Measurements from ENCODE around the gene CTNNBIP1.

The CTNNBIP1 gene, protein sequence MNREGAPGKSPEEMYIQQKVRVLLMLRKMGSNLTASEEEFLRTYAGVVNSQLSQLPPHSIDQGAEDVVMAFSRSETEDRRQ

GRCh38 chr1:9910076-9910422, at the start of gene CTNNBIP1:
Gene CTNNBIP1 (minus strand): TSS chr1:9910269. CDS start chr1:9872064, 38,205 bp downstream.
- DNase-seq (ENCODE audit: low read depth), result no peak
- peak within 1 kb of the TSS; percentile 90 for H3K4me3 ChIP-seq (ENCODE audit: control insufficient read depth, low read depth, low read length)
- TF ChIP-seq CTCF (IDR thresholded peaks at IDR 0.05; ENCODE audit: control insufficient read depth, insufficient read depth, low read depth, low read length, missing control alignments), result no peak

DNA sequence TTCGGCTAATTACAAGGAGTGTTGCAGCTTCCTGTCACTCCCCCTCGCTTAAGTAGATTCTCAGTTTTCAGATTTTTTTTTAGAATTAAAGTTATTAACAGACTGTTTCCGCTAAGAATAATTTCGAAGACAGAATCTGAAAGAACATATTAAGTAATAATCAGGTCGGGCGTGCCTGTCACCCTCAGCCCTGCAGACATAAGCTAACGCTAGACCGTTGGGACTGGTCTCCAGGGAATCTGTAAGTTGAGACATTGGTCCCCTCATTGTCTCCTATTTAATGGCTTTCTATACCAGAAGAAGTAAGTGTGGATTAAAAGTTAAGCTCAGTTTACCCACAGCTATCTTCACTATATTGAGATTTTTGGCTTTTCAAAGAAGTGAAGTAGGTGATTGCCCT, 47.7 kb upstream of the CTNNBIP1 start:
- TF ChIP-seq CTCF (IDR thresholded peaks at IDR 0.05; ENCODE audit: control insufficient read depth, insufficient read depth, low read depth, low read length, missing control alignments), result no peak
- no peak for DNase-seq (ENCODE audit: low read depth)
- H3K4me3 ChIP-seq (ENCODE audit: control insufficient read depth, low read depth, low read length), result no peak overlapping the region

DNA sequence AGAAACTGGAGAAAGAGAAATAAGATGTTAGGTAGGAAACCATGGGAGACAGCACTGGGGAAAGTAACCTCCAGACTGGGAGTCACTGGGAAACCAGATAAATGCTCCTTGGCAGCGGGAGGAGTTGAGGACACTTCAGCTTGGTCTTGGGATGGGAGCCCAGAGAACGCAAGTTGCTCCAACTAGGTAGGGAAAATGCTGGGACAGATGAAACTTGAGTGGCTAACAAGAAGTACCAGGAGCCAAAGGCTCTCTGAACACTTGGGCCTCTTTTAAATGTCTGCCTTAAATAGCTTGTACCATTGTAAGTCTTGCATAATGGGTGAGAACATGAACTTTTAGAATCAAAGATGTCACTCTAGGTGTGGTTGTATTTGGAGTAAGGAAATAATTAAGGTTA, 36.2 kb upstream of the CTNNBIP1 start:
- no peak for DNase-seq (ENCODE audit: low read depth)
- H3K4me3 ChIP-seq (ENCODE audit: control insufficient read depth, low read depth, low read length), result no peak overlapping the region
- no peak for TF ChIP-seq CTCF (IDR thresholded peaks at IDR 0.05; ENCODE audit: control insufficient read depth, insufficient read depth, low read depth, low read length, missing control alignments)

DNA sequence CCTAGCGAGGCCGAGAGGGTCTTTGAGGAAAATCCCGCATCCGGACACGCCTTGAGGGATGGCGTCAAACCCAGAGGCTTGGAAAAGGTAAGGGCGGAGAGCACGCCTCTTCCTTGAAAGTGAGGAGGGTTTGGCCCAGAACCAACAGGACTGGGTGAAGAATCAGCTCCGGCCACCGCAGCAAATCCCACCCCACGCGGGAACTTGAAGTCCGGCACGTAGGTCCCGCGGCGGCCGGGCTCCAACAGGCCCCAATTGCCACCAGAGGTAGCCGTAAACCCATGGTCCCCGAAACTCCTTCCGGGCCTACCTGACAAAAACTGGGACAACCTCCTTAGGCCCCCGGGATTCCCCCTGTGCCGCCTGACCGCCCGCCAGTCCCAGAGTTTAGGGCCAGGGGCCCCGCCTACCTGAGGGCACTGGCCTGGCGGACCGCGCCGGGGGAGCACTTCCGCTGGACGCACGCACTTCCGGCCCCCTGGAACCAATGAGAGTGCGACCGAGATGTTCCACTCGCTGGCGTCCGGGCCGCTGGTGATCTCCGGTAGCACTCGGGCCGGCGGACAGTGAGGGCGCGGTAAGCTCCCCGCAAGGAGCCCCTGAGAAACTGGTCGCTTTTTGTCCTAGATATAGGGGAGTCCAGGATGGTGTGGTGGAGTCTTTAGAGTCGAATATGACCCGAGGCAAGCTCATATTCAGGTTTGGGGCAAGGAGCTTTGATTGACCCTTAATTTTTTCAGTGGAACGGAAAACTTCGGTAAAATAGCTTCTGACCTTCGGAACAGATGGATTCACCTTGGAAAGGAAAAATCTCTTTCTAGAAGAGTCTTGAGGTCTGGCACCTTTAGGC, 33.1 kb upstream of the CTNNBIP1 start, which contains the start of the genes LZIC and NMNAT1:
Gene LZIC, minus strand, starts transcription at position 453 of the 850 bp plus-strand sequence. CDS start 6,772 bp downstream, outside the sequence.
Gene NMNAT1, plus strand, starts transcription at position 537 of the 850 bp plus-strand sequence. CDS start 28,599 bp downstream, outside the sequence.
- peak; percentile 68 for DNase-seq (ENCODE audit: low read depth)
- H3K4me3 ChIP-seq (ENCODE audit: control insufficient read depth, low read depth, low read length), result peak within 1 kb of the TSS; percentile 80
- TF ChIP-seq CTCF (IDR thresholded peaks at IDR 0.05; ENCODE audit: control insufficient read depth, insufficient read depth, low read depth, low read length, missing control alignments), result no peak

GRCh38 chr1:9942399-9942938, 32.4 kb upstream of the CTNNBIP1 start:
- DNase-seq (ENCODE audit: low read depth), result peak; percentile 21
- peak; percentile 58 for TF ChIP-seq CTCF (IDR thresholded peaks at IDR 0.05; ENCODE audit: control insufficient read depth, insufficient read depth, low read depth, low read length, missing control alignments)
- peak overlapping the region; percentile 80 for H3K4me3 ChIP-seq (ENCODE audit: control insufficient read depth, low read depth, low read length)

DNA sequence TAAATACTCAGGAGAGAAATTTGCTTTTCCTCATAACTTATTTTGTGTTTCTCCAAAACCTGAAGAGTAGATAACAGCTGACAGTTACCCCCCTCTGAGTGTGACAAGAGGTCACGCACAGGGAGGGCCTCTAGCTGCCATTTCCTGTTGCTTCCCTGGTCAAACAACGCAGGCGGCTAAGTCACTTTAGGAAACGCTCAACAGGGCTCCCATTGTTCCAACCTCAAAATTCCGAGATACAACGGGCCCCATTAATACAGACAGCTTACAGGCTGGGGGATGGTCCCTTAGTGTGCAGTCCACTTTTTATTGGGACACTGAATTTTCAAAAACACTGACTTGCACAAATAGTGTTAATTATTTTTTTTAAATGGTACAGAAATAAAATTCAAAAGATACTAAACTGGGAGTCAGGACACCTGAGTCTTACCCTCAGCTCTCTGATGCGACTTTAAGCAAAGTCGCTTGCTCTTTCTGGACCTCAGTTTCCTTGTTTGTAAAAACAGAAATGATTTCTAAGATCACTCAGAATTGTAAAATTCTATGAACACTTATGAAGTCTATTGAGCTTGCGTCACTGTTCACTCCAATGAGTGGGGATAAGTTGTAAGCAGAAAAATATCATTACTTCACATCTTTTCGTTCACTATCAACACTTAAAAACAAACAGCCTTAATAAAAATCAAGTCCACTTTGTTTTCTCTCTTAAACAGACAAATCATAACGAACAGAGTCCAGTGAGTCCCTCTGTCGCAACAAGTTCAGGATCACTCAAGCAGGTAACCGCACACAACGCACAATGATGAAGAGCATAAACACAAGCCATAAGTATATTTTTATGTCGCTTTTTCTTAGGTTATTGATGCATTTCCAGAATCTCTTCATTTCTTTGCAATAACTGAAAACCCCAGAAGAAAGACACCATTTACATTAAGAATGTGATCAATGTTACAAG, 19.6 kb upstream of the CTNNBIP1 start:
- DNase-seq (ENCODE audit: low read depth), result no peak
- TF ChIP-seq CTCF (IDR thresholded peaks at IDR 0.05; ENCODE audit: control insufficient read depth, insufficient read depth, low read depth, low read length, missing control alignments), result no peak
- H3K4me3 ChIP-seq (ENCODE audit: control insufficient read depth, low read depth, low read length), result no peak overlapping the region

All from AG09309 (cell line).